Measurements from ENCODE around the gene MB21D2.

- TF ChIP-seq TCF12 (IDR thresholded peaks at IDR 0.05; ENCODE audit: low read depth) (no peak), MAX (IDR thresholded peaks at IDR 0.05) (no peak), TAF1 (IDR thresholded peaks at IDR 0.05; ENCODE audit: low read depth) (no peak), CEBPB (IDR thresholded peaks at IDR 0.05) (no peak)
- TF ChIP-seq, protein P1, sequence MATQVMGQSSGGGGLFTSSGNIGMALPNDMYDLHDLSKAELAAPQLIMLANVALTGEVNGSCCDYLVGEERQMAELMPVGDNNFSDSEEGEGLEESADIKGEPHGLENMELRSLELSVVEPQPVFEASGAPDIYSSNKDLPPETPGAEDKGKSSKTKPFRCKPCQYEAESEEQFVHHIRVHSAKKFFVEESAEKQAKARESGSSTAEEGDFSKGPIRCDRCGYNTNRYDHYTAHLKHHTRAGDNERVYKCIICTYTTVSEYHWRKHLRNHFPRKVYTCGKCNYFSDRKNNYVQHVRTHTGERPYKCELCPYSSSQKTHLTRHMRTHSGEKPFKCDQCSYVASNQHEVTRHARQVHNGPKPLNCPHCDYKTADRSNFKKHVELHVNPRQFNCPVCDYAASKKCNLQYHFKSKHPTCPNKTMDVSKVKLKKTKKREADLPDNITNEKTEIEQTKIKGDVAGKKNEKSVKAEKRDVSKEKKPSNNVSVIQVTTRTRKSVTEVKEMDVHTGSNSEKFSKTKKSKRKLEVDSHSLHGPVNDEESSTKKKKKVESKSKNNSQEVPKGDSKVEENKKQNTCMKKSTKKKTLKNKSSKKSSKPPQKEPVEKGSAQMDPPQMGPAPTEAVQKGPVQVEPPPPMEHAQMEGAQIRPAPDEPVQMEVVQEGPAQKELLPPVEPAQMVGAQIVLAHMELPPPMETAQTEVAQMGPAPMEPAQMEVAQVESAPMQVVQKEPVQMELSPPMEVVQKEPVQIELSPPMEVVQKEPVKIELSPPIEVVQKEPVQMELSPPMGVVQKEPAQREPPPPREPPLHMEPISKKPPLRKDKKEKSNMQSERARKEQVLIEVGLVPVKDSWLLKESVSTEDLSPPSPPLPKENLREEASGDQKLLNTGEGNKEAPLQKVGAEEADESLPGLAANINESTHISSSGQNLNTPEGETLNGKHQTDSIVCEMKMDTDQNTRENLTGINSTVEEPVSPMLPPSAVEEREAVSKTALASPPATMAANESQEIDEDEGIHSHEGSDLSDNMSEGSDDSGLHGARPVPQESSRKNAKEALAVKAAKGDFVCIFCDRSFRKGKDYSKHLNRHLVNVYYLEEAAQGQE (IDR thresholded peaks at IDR 0.05; ENCODE audit: low read depth) = no peak
Observed at GRCh38 chr3:192827863-192828594, 89.6 kb downstream of the MB21D2 start.
